Muscle layer of duodenum (tissue), 2 donors: Measurements from ENCODE around the gene PSD4.

Experiments used
- H3K27ac ChIP-seq: one replicate; pipeline ENCODE4 v1.7.0; 2013; ENCODE audit warnings: mild to moderate bottlenecking, low read length
- H3K27me3 ChIP-seq: one replicate; pipeline ENCODE4 v1.7.0; 2013; ENCODE audit warnings: low read depth, mild to moderate bottlenecking, control low read depth, low read length
- H3K36me3 ChIP-seq, 2 donors: one replicate each; pipeline ENCODE4 v1.7.0; 2013; ENCODE audit warnings: low read length in 2 of 2, control low read depth in 1 of 2, mild to moderate bottlenecking in 1 of 2; ENCODE audit not compliant: insufficient read depth in 2 of 2, control insufficient read depth in 1 of 2
- H3K4me1 ChIP-seq, 2 donors: one replicate each; pipeline ENCODE4 v1.7.0; 2013; ENCODE audit warnings: low read length in 2 of 2, mild to moderate bottlenecking in 2 of 2, control low read depth in 1 of 2, moderate library complexity in 1 of 2; ENCODE audit not compliant: insufficient read depth in 2 of 2, control insufficient read depth in 1 of 2
- H3K4me3 ChIP-seq, 2 donors: one replicate each; pipeline ENCODE4 v1.7.0; 2013; ENCODE audit warnings: low read length in 2 of 2, low read depth in 1 of 2, mild to moderate bottlenecking in 1 of 2
- H3K9me3 ChIP-seq, 2 donors: one replicate each; pipeline ENCODE4 v1.7.0; 2013; ENCODE audit warnings: low read length in 2 of 2, control low read depth in 1 of 2, mild to moderate bottlenecking in 1 of 2; ENCODE audit not compliant: control insufficient read depth in 1 of 2
- donor health status: healthy.

PSD4 gene

GRCh38 chr2:113216321-113216720, 42.5 kb downstream of the PSD4 start:
- H3K27ac ChIP-seq, result no peak overlapping the region
- H3K4me1 ChIP-seq, result peaks cover 16 to 20% of the 10 kb centered on the region in 2 donors
- H3K36me3 ChIP-seq, result no peaks in the 10 kb centered on the region
- no peak overlapping the region for H3K4me3 ChIP-seq
- H3K27me3 ChIP-seq, result no peaks in the 10 kb centered on the region
- no peaks in the 10 kb centered on the region for H3K9me3 ChIP-seq

- Histone ChIP-seq H3K9me3 (no peaks in the 10 kb centered on the region), H3K4me1 (peaks cover 10 to 17% of the 10 kb centered on the region in 2 donors), H3K27me3 (no peaks in the 10 kb centered on the region), H3K36me3 (no peaks in the 10 kb centered on the region), H3K27ac (peak overlapping the region; percentile 62), H3K4me3 (no peak overlapping the region)
These were observed 43.2 kb downstream of the PSD4 start for GRCh38 chr2:113216891-113217454.

DNA sequence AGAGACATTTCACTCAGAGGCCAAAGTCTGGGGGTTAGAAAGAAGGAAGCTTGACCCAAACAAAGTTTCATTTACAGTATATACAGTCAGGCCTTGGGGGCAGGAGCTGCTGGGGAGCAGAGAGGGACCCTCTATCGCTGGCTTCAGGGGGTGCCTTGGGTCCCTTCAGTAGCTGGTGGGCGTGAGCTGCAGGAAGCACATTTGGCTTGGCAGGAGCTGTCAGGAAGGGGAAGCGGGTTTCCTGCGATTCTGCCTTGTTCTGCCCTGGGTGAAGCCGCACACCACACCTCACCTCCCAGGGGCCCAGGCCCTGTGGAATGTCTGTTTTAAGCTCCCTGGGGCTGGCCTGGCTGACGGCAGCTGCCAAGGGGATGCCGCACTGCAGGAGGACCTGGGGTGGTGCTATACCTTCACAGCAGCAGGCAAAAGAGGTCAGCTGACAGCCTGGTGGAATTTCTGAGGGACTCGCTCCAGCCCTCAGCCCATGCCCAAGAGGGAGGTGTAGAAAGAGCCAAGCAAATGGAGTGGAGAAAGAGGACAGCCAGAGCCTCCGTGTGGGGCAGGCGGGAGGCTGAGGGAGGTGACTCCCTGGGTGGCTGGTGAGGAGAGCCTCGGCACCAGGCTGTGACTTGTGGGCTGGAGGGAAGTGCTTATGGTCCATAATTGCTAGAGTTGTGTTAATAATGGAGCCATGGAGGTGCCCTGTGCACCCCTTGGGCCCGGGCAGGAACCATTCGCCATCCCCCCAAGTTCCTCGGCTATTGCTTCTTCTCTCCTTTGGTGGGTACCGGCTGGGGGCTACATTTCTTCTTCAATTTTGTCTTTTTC, 43.9 kb downstream of the PSD4 start:
- Histone ChIP-seq H3K4me1 (peaks cover 6 to 17% of the 10 kb centered on the region in 2 donors), H3K4me3 (no peak overlapping the region)

DNA sequence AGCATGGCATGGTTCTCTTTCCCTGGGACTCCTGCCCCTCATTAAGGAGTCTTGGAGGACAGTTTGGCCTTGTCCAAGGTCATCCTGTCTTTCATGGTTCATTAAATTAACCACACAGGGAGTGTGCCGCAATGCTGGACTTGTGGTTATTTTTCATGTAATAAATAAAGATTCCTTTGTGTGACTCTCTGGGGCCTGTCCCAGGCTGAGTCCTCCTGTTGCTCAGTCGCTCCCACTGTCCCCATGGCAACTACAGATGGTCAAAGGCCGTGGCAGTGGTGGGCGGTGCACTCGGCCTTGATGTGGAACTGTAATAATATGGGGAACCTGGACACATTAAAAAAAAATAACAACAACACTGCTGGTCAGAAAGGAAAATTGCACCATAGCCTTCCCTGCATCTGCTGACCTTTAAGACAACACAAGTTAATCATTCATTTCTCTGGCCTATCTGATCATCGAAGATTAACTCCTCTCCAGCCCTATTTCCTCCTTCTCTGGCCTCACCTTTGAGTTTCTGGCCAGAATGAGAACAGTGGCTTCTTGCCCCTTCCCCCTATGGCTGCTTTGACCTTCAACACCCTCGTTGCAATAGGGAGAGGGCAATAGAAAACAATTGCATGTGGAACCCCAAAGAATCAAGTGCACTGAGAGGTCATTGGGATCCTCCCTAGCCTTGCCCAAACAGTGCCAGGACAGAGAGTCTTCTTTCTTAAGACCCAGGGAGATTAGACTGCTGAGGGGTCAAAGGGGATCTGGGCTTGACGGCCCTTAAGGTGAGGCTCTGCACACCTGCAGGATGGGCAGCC, 44.7 kb downstream of the PSD4 start:
- Histone ChIP-seq H3K9me3 (no peaks in the 10 kb centered on the region), H3K4me3 (no peak overlapping the region), H3K36me3 (no peaks in the 10 kb centered on the region), H3K27ac (peak overlapping the region; percentile 62), H3K4me1 (peaks cover 6 to 17% of the 10 kb centered on the region in 2 donors), H3K27me3 (no peaks in the 10 kb centered on the region)

More for the DNA sequence above, 43.9 kb downstream of the PSD4 start:
- Histone ChIP-seq H3K27ac (peak overlapping the region; percentile 62), H3K9me3 (no peaks in the 10 kb centered on the region), H3K36me3 (no peaks in the 10 kb centered on the region), H3K27me3 (no peaks in the 10 kb centered on the region)

- Histone ChIP-seq H3K9me3 (no peaks in the 10 kb centered on the region), H3K27ac (peak overlapping the region; percentile 30), H3K4me1 (peaks cover 6 to 17% of the 10 kb centered on the region in 2 donors), H3K4me3 (no peak overlapping the region), H3K27me3 (no peaks in the 10 kb centered on the region), H3K36me3 (no peaks in the 10 kb centered on the region)
These were observed 45.3 kb downstream of the PSD4 start for GRCh38 chr2:113219092-113219441.

GRCh38 chr2:113219525-113219888, 45.7 kb downstream of the PSD4 start:
- peaks cover 6 to 17% of the 10 kb centered on the region in 2 donors for H3K4me1 ChIP-seq
- H3K36me3 ChIP-seq, result no peaks in the 10 kb centered on the region
- no peaks in the 10 kb centered on the region for H3K27me3 ChIP-seq
- H3K4me3 ChIP-seq, result no peak overlapping the region
- H3K9me3 ChIP-seq, result no peaks in the 10 kb centered on the region
- peak overlapping the region; percentile 30 for H3K27ac ChIP-seq

DNA sequence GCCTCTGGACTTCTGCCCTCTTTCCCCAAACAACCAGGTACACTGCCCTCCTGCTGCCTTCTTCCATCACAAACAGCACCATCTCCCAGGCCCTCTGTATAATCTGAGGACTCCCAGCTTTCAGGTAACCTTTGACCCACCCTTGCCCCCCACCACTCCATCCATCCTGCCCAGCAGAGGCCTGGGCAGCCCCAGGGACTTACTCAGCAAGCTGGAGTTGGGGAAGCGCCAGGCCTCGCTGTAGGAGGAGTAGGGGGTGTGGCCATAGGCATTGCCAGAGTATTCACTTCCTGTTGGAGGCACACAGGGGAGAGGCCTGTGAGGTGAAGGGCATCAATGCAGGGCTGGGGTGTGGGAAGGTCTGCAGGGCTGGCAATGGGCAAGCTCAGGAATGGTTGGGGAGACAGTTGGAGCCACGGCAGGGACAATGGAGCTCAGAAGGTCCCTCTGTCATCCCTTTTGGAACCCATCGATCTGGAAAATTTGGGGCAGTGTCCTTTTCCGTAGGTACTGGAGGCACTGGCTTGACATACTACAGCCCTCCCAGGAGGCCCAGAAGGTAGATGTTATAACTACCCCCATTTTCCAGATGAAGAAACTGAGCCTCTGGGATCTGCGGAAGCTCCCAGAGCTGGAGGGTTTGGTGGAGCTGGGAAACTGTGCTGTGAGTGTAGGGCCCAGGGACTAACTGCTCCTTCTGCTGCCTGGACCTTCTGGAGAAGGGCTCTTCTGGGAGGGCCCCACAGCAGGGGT, 46.3 kb downstream of the PSD4 start:
- H3K36me3 ChIP-seq, result no peaks in the 10 kb centered on the region
- no peaks in the 10 kb centered on the region for H3K27me3 ChIP-seq
- peak overlapping the region; percentile 41 for H3K27ac ChIP-seq
- no peak overlapping the region for H3K4me3 ChIP-seq
- peaks cover 6 to 17% of the 10 kb centered on the region in 2 donors for H3K4me1 ChIP-seq
- no peaks in the 10 kb centered on the region for H3K9me3 ChIP-seq

DNA sequence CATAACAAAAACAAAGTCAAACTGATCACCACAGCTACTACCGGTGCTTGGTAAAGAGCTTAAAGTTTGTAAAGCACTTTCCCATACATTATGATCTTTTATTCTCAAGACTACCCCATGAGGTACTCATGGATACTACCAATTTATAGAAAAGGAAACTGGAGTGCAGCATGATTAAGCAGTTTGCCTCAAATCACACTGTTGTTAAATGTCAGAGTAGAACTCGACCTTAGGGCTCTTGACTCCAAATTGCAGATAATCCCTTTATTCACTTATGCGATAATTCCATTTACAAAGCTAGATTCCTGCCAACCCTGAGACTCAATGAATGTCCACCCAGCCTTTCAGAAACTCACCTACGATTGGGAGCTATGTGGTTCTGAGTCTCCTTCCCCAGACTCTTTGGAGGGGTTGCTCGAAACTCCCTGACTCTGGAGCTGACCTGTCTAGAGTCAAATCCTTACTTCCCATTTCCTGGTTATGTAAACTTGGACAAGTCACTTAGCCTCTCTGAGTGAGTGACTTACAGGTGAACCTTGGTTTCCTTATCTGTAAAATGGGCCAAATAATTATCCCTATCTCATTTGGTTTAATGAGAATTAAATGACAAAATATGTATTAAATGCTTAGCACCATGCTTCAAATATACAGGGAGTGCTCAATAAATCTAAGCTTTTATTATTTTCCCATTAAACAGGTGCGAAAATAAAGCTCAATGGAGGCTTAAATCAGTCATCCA, 47.4 kb downstream of the PSD4 start:
- peaks cover 9 to 17% of the 10 kb centered on the region in 2 donors for H3K4me1 ChIP-seq
- H3K27ac ChIP-seq, result peak overlapping the region; percentile 41
- H3K36me3 ChIP-seq, result no peaks in the 10 kb centered on the region
- no peaks in the 10 kb centered on the region for H3K27me3 ChIP-seq
- no peaks in the 10 kb centered on the region for H3K9me3 ChIP-seq
- H3K4me3 ChIP-seq, result no peak overlapping the region

DNA sequence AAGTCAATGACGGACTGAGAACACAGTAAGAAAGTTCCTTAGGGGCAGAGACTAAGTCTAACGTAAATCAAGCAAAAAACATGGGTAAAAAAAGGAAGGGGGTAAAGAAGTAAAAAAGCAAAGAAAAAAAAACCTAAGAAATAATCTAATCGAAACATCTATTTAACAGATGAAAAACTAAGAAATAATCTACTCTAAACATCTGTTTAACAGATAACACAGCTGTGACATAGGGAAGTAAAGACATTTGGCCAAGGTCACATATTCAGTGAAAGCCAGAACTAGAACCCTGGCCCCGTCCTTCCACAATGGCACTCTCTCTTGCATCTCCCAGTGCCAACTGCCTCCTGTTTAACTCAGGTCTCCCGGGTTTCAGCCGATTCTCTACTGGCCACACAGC, 48.1 kb downstream of the PSD4 start:
- H3K9me3 ChIP-seq, result no peaks in the 10 kb centered on the region
- no peaks in the 10 kb centered on the region for H3K36me3 ChIP-seq
- H3K27ac ChIP-seq, result no peak overlapping the region
- H3K27me3 ChIP-seq, result no peaks in the 10 kb centered on the region
- H3K4me1 ChIP-seq, result peaks cover 9 to 17% of the 10 kb centered on the region in 2 donors
- no peak overlapping the region for H3K4me3 ChIP-seq

DNA sequence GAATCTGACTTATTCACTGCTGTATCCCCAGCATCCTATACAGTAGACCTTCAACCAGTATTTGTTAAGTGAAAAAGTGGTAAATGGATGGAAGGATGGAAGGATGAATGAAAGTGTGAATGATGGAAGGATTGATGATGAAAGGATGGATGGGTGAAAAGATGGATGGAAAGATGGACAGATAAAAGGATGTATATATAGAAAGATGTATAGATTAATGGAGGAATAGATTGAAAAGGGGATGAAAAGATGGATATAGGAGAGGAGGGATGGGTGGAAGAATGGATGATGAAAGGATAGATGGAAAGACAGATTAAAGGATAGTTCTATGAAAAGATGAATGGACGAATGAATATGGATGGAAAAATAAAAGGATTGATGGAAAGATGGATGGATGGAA, 50.0 kb downstream of the PSD4 start:
- H3K27me3 ChIP-seq, result no peaks in the 10 kb centered on the region
- no peak overlapping the region for H3K4me3 ChIP-seq
- H3K4me1 ChIP-seq, result peaks cover 4 to 7% of the 10 kb centered on the region in 2 donors
- H3K9me3 ChIP-seq, result no peaks in the 10 kb centered on the region
- H3K27ac ChIP-seq, result no peak overlapping the region
- H3K36me3 ChIP-seq, result no peaks in the 10 kb centered on the region
